ENCODE results near the gene SEMA6D.
"Not testable (repeated sequence)": the region's sequence is repeated elsewhere in the genome, so short reads cannot be mapped to it uniquely, and the experiment has no call there.

Gene SEMA6D

GRCh38 chr15:47736143-47736786, 19.0 kb downstream of the SEMA6D start:
- TF ChIP-seq CTCF (IDR thresholded peaks at IDR 0.05; ENCODE audit: insufficient read depth, low read length) (no peak), POLR2AphosphoS5 (IDR thresholded peaks at IDR 0.05; ENCODE audit: low read depth) (no peak), GABPA (IDR thresholded peaks at IDR 0.05; ENCODE audit: low read depth) (no peak), REST (IDR thresholded peaks at IDR 0.05; ENCODE audit: insufficient replicate concordance, low read depth) (no peak), SPI1 (IDR thresholded peaks at IDR 0.05; ENCODE audit: borderline replicate concordance, low read depth) (no peak)
- DNase-seq (ENCODE audit: low read depth in 1 of 2, low spot score in 1 of 2): no peak
- Histone ChIP-seq H3K4me3 (replicated peaks; ENCODE audit: insufficient read depth, low read length) (no peak overlapping the region), H3K27me3 (ENCODE audit: insufficient read depth, poor library complexity, severe bottlenecking) (no peaks in the 10 kb centered on the region), H3K27ac (replicated peaks) (no peak overlapping the region)

- H3K4me3 ChIP-seq (replicated peaks; ENCODE audit: insufficient read depth, low read length): no peak overlapping the region
- no peak overlapping the region for H3K27ac ChIP-seq (replicated peaks)
- TF ChIP-seq REST (IDR thresholded peaks at IDR 0.05; ENCODE audit: insufficient replicate concordance, low read depth) (no peak), CTCF (IDR thresholded peaks at IDR 0.05; ENCODE audit: insufficient read depth, low read length) (no peak), GABPA (IDR thresholded peaks at IDR 0.05; ENCODE audit: low read depth) (no peak), SPI1 (IDR thresholded peaks at IDR 0.05; ENCODE audit: borderline replicate concordance, low read depth) (no peak), POLR2AphosphoS5 (IDR thresholded peaks at IDR 0.05; ENCODE audit: low read depth) (no peak)
- H3K27me3 ChIP-seq (ENCODE audit: insufficient read depth, poor library complexity, severe bottlenecking): no peaks in the 10 kb centered on the region
- DNase-seq (ENCODE audit: low read depth in 1 of 2, low spot score in 1 of 2): no peak
Measured at GRCh38 chr15:47737477-47737876, 20.2 kb downstream of the SEMA6D start.

- not testable (repeated sequence) for H3K27ac ChIP-seq (replicated peaks); H3K4me3 ChIP-seq (replicated peaks; ENCODE audit: insufficient read depth, low read length); H3K27me3 ChIP-seq (ENCODE audit: insufficient read depth, poor library complexity, severe bottlenecking); DNase-seq (ENCODE audit: low read depth in 1 of 2, low spot score in 1 of 2)
Measured at GRCh38 chr15:47738144-47738825, 21.0 kb downstream of the SEMA6D start.

- TF ChIP-seq GABPA (IDR thresholded peaks at IDR 0.05; ENCODE audit: low read depth): no peak
- Histone ChIP-seq H3K4me3 (replicated peaks; ENCODE audit: insufficient read depth, low read length) (no peak overlapping the region), H3K27ac (replicated peaks) (no peak overlapping the region), H3K27me3 (ENCODE audit: insufficient read depth, poor library complexity, severe bottlenecking) (no peaks in the 10 kb centered on the region)
- no peak for DNase-seq (ENCODE audit: low read depth in 1 of 2, low spot score in 1 of 2)
Measured at GRCh38 chr15:47741082-47741481, 23.8 kb downstream of the SEMA6D start.

- no peak overlapping the region for H3K4me3 ChIP-seq (replicated peaks; ENCODE audit: insufficient read depth, low read length)
- TF ChIP-seq GABPA (IDR thresholded peaks at IDR 0.05; ENCODE audit: low read depth) (no peak), CTCF (IDR thresholded peaks at IDR 0.05; ENCODE audit: insufficient read depth, low read length) (no peak), REST (IDR thresholded peaks at IDR 0.05; ENCODE audit: insufficient replicate concordance, low read depth) (no peak), SPI1 (IDR thresholded peaks at IDR 0.05; ENCODE audit: borderline replicate concordance, low read depth) (no peak), POLR2AphosphoS5 (IDR thresholded peaks at IDR 0.05; ENCODE audit: low read depth) (no peak)
- no peak overlapping the region for H3K27ac ChIP-seq (replicated peaks)
- H3K27me3 ChIP-seq (ENCODE audit: insufficient read depth, poor library complexity, severe bottlenecking): no peaks in the 10 kb centered on the region
- no peak for DNase-seq (ENCODE audit: low read depth in 1 of 2, low spot score in 1 of 2)
Measured at GRCh38 chr15:47741907-47742306, 24.6 kb downstream of the SEMA6D start.

Measured in HL-60 (cell line).